Measurements from ENCODE around the gene STEAP1.
"Not testable (repeated sequence)": the region's sequence is repeated elsewhere in the genome, so short reads cannot be mapped to it uniquely, and the experiment has no call there.

Gene STEAP1

DNA sequence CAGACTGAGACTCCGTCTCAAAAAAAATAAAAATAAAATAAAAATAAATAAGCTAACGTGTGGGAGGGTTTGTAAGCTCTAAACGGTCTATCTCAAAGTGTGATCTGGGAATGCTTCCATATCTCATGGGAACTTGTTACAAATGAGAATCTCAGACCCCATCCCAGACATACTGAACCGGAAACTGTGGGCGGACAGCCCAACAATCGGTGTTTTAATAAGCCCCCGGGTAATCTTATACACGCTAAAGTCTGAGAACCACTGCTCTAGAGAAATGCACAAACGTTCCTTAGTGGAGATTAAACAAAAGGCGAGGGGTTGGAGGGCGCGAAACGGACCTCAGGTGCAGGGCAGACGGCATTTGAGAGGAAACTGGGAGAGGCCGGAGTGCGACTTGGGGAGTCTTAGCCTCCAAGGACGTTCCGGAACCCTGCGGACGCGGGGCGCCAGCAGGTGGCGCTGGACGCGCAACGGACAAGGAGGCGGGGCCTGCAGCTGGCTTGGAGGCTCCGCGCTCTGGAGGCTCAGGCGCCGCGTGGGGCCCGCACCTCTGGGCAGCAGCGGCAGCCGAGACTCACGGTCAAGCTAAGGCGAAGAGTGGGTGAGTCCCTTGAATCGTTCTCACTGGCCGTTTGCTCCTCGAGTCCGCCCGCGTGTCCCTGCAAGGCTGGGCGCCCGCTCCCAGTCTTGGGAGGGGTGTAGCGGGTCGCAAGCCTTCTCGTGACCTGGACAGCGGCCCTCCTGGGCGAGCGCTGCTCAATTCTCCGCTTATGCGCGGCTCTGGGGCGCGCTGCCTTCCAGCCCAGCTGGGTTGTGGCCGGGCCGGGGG, at the start of gene STEAP1:
Gene STEAP1 (plus strand): TSS at position 527 of the 829 bp plus-strand sequence. CDS start 5,320 bp downstream, outside the sequence.
- DNase-seq (ENCODE audit: low spot score) = peak; percentile 87

DNA sequence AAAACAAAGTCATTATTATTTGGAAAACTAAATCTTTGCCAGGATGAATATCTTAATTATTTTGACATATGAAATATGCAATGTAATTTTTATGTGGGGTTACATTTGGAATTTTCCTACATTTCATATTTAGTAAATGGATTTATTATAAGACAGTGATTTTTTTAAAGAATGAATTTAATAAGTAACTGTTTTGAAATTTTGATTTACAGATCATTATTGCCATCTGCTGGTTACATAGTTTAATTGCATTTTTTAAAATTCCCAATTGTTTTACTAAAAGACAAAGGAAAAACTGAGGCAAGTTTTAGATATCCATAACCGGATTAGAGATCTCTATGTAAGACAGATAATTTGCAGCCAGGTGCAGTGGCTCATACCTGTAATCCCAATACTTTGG, 39.3 kb upstream of the STEAP1 start:
- DNase-seq (ENCODE audit: low spot score) = not testable (repeated sequence)

- not testable (repeated sequence) for DNase-seq (ENCODE audit: low spot score)
Observed at GRCh38 chr7:90118551-90119177, 35.6 kb upstream of the STEAP1 start.

GRCh38 chr7:90119178-90119971, 34.9 kb upstream of the STEAP1 start:
- DNase-seq (ENCODE audit: low spot score) = peak; percentile 64

DNA sequence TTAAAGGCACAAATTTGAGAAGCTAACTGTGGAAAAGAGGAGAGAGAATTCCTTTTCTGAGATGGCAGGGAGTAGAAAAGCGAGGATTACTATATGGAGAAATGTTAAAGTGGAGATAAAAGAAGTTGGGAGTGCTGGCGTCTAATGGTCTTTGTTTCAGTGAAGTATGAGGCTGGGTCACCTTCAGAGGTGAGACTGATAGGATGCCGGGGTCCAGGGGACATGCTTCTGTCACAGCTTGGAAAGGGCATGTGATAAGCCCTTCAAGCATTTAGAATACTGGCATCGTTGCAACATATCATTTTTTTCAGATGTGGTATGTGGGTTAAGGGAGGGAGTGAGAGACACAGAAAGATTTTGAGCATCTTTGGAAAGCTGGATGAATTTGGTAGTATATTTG, 34.1 kb upstream of the STEAP1 start:
- DNase-seq (ENCODE audit: low spot score) = not testable (repeated sequence)

GRCh38 chr7:90131746-90132145, 22.5 kb upstream of the STEAP1 start:
- not testable (repeated sequence) for DNase-seq (ENCODE audit: low spot score)

DNA sequence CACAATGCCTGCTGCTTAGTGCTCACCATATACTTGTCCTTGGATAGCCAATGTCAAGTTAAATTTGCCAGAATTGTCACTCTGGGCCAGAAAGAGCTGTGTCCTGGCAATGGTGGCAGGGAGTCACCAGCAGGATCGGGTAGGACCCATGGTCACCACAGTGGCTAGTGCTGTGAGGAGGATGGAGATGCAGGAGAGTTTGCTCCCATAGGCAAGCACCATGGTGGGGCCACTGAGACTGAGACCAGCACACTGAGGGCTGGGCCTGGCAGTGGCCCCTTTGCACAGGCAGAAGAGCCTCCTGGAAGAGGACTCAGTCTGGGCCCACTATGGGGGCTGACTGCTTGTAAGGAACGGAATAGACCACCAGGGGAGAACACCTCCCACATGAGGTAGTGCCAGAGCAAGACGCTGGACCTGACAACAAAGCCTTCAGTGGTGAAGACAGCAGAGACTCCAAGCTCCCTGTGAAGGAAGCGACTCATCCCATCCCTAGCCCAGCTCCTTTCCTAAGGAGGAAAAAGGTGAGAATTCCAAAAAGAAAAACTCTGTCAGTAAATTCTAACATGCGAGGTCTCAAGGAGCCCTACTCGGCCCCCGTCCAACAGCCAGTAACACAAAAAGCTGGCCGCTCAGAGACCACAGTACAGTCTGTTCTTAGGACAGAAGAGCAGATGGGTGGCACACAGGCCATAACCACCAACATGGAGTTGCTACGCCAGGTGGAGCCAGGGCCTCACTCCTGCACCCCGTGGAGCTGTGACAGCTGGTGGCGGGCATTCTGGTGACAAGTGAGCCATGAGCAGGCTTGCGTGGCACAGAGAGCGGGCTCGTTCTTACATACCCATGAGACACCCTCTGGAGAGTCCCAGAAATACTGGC, 6.9 kb upstream of the STEAP1 start:
- DNase-seq (ENCODE audit: low spot score) = not testable (repeated sequence)

DNA sequence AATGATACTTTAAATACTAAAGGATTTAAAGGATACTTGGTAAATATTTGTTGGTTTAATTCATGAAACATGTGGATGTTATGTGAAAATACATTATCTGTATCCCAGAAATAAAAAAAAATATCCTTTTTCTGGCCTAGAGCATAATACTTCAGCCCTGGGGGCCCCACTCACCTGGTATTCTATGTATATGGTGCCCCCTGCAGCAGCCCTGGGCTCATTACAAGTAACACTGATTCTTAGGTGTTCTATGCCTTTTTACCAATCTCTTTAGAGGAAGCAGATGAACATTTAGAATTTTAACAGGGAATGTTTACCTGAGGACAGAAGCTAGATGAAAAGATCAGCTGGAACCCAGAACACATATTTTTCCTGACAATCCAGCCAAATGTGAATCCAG, 4.8 kb upstream of the STEAP1 start:
- DNase-seq (ENCODE audit: low spot score) = not testable (repeated sequence)

GRCh38 chr7:90151884-90152283, 2.4 kb upstream of the STEAP1 start:
- not testable (repeated sequence) for DNase-seq (ENCODE audit: low spot score)

GRCh38 chr7:90152642-90153253, 1.5 kb upstream of the STEAP1 start:
- not testable (repeated sequence) for DNase-seq (ENCODE audit: low spot score)

DNA sequence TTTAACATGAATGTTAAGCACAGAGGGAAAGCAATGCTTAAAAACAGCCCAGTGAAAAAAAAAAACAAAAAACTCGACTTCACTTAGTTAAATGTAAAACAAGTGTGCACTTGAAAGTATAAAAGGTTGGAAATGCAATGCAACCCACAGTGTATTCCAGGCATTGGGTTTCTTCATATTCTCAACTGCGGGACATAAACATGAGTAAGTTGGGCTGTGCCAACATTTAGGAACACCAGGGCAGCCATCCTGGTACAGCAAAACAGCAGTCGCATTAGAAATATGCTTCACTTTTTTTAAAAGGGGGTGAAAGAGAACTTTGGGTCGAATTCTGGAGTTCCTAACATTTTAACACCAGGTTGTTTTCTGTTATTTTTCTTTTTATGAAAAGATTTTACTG, 937 bp downstream of the STEAP1 start:
- no peak for DNase-seq (ENCODE audit: low spot score)

GRCh38 chr7:90157331-90157730, 3.1 kb downstream of the STEAP1 start:
- not testable (repeated sequence) for DNase-seq (ENCODE audit: low spot score)

DNA sequence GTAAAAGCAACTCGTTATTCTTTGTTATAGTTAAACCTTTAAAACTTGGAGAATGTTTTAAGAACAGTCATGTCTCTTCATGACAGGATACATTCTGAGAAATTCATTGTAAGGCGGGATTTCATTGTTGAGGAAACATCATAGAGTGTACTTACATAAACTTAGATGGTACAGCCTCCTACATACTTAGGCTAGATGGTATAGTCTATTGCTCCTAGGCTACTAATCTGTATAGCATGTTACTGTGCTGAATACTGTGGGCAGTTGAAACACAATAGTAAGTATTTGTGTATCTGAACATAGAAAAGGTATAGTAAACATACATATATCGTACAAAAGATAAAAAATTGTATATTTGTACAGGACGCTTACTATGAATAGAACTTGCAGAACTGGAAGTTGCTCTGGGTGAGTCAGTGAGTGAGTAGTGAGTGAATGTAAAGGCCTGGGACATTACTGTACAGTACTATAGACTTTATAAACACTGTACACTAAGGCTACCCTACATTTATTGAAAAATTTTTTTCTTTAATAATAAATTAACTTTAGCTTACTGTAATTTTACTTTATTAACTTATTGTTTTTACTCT, 3.6 kb downstream of the STEAP1 start:
- not testable (repeated sequence) for DNase-seq (ENCODE audit: low spot score)

DNA sequence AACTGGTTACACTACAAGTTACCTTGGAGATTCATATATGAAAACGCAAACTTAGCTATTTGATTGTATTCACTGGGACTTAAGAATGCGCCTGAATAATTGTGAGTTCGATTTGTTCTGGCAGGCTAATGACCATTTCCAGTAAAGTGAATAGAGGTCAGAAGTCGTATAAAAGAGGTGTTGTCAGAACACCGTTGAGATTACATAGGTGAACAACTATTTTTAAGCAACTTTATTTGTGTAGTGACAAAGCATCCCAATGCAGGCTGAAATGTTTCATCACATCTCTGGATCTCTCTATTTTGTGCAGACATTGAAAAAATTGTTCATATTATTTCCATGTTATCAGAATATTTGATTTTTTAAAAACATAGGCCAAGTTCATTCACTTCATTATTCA, 9.3 kb downstream of the STEAP1 start:
- no peak for DNase-seq (ENCODE audit: low spot score)

DNA sequence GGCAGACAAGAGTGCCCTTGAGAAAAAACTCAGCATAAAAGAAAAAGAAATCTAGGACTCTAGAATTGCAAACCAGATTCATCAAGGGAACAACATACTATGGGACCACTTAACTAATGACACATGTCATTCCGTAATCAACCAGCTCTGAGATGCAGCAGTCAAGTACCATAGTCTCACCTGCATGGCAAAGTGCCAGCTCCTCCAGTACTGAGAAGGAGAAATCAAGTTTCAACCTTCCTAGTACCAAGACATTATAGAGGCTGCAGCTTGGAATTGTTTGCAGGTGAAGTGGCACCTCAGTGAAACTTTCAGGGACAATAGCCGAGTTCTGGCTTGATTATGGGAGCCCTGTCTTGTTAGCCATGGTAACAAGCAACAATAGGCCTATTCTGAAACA, 11.5 kb downstream of the STEAP1 start:
- no peak for DNase-seq (ENCODE audit: low spot score)

GRCh38 chr7:90166153-90166552, 11.9 kb downstream of the STEAP1 start:
- DNase-seq (ENCODE audit: low spot score) = no peak

GRCh38 chr7:90167361-90167760, 13.1 kb downstream of the STEAP1 start:
- no peak for DNase-seq (ENCODE audit: low spot score)

DNA sequence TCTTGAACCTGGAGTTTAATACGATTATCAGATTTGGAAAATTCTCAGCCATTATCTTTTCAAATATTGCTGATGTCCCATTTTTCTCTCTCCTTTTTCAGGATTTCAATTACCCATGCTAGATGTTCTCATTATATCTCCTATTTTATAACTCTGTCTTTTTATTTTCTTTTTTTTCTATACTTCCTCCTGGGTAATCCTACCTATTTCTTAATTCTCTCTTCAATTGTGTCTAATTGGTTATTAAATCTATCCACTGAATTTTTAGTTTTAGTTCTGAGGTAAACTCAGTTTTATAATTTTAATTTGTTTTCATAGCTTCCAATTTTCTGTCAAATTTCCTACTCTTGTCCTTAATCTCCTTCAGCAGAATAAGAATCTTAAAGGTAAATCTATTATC, 15.6 kb downstream of the STEAP1 start:
- no peak for DNase-seq (ENCODE audit: low spot score)

- no peak for DNase-seq (ENCODE audit: low spot score)
Observed at GRCh38 chr7:90172121-90172520, 17.9 kb downstream of the STEAP1 start.

GRCh38 chr7:90172624-90173023, 18.4 kb downstream of the STEAP1 start:
- no peak for DNase-seq (ENCODE audit: low spot score)

Data from D341Med (cell line).